ENCODE results near the gene CDKN2C. TPM values are rescaled to one million over a fixed set of nuclear protein-coding genes. Genes with fewer than 3 reads are reported as not detected.

The CDKN2C gene
- total RNA-seq, 2 donors from 2014 or later: 8.1 to 21.4 TPM

GRCh38 chr1:50967416-50968157, 2.5 kb upstream of the CDKN2C start:
- TF ChIP-seq CTCF (IDR thresholded peaks at IDR 0.05): peak; percentile 35
- Histone ChIP-seq H3K4me3 (peak overlapping the region; percentile 79), H3K9ac (ENCODE audit: low read depth in 2 of 2, low read length in 2 of 2) (peak overlapping the region; percentile 88 to 97), H3K9me3 (no peaks in the 10 kb centered on the region), H3K27me3 (no peaks in the 10 kb centered on the region), H3K4me1 (no peaks in the 10 kb centered on the region), H3K27ac (peak overlapping the region; percentile 92), H3K36me3 (no peaks in the 10 kb centered on the region)
- no peak for DNase-seq
- intact Hi-C loops (cut with DNase I): no loop called here

GRCh38 chr1:50968158-50968820, 1.8 kb upstream of the CDKN2C start:
- TF ChIP-seq CTCF (IDR thresholded peaks at IDR 0.05): peak; percentile 3
- no peaks in the 10 kb centered on the region for H3K4me1 ChIP-seq
- H3K36me3 ChIP-seq: no peaks in the 10 kb centered on the region
- peak overlapping the region; percentile 88 to 97 for H3K9ac ChIP-seq (ENCODE audit: low read depth in 2 of 2, low read length in 2 of 2)
- no peaks in the 10 kb centered on the region for H3K27me3 ChIP-seq
- intact Hi-C loops (cut with DNase I): no loop called here
- peak overlapping the region; percentile 79 for H3K4me3 ChIP-seq
- DNase-seq: peak; percentile 93
- peak overlapping the region; percentile 92 for H3K27ac ChIP-seq
- no peaks in the 10 kb centered on the region for H3K9me3 ChIP-seq

GRCh38 chr1:50968821-50969610, 1.0 kb upstream of the CDKN2C start:
- Histone ChIP-seq H3K9ac (ENCODE audit: low read depth in 2 of 2, low read length in 2 of 2) (peak overlapping the region; percentile 88 to 97), H3K4me3 (peak overlapping the region; percentile 79), H3K9me3 (no peaks in the 10 kb centered on the region), H3K36me3 (no peaks in the 10 kb centered on the region), H3K4me1 (no peaks in the 10 kb centered on the region), H3K27ac (peak overlapping the region; percentile 92), H3K27me3 (no peaks in the 10 kb centered on the region)
- DNase-seq: peak; percentile 60
- intact Hi-C loops (cut with DNase I): no loop called here
- TF ChIP-seq CTCF (IDR thresholded peaks at IDR 0.05): no peak

GRCh38 chr1:50970509-50970887, 453 bp downstream of the CDKN2C start:
- peak overlapping the region; percentile 88 to 97 for H3K9ac ChIP-seq (ENCODE audit: low read depth in 2 of 2, low read length in 2 of 2)
- DNase-seq: no peak
- H3K9me3 ChIP-seq: no peaks in the 10 kb centered on the region
- no peak for TF ChIP-seq CTCF (IDR thresholded peaks at IDR 0.05)
- no peaks in the 10 kb centered on the region for H3K36me3 ChIP-seq
- peak overlapping the region; percentile 79 for H3K4me3 ChIP-seq
- H3K27ac ChIP-seq: peak overlapping the region; percentile 92
- intact Hi-C loops (cut with DNase I): no loop called here
- H3K4me1 ChIP-seq: no peaks in the 10 kb centered on the region
- H3K27me3 ChIP-seq: no peaks in the 10 kb centered on the region

- peak overlapping the region in 1 of 2 donors; percentile 88 for H3K9ac ChIP-seq (ENCODE audit: low read depth in 2 of 2, low read length in 2 of 2)
- H3K27ac ChIP-seq: no peak overlapping the region
- intact Hi-C loops (cut with DNase I): no loop called here
These were observed 1.0 kb downstream of the CDKN2C start for GRCh38 chr1:50970931-50971582.

More at GRCh38 chr1:50970931-50971582, 1.0 kb downstream of the CDKN2C start:
- no peak for TF ChIP-seq CTCF (IDR thresholded peaks at IDR 0.05)
- no peak for DNase-seq
- H3K9me3 ChIP-seq: no peaks in the 10 kb centered on the region
- no peaks in the 10 kb centered on the region for H3K4me1 ChIP-seq
- peak overlapping the region; percentile 79 for H3K4me3 ChIP-seq
- no peaks in the 10 kb centered on the region for H3K27me3 ChIP-seq
- H3K36me3 ChIP-seq: no peaks in the 10 kb centered on the region
